Stimulated activated CD8-positive, alpha-beta memory T cell treated with anti-CD3 and anti-CD28 coated beads, Interleukin-15, amount 100 ng/mL, for 1 hour (primary cell): ENCODE data around the gene SPACDR.
"Not testable (repeated sequence)": the region's sequence is repeated elsewhere in the genome, so short reads cannot be mapped to it uniquely, and the experiment has no call there.

ENCODE experiments used
- DNase-seq: peaks from one replicate; pipeline ENCODE4 v3.0.0-alpha.2; 2020; ENCODE audit warnings: low read depth

The SPACDR gene

GRCh38 chr7:100464210-100464660, at the start of gene SPACDR:
Gene SPACDR (minus strand): TSS chr7:100464260. CDS start chr7:100464025, 235 bp downstream.
- DNase-seq, result no peak

GRCh38 chr7:100513212-100513810, 49.3 kb upstream of the SPACDR start:
- no peak for DNase-seq

- no peak for DNase-seq
These were observed 46.6 kb upstream of the SPACDR start for GRCh38 chr7:100510437-100511239.

GRCh38 chr7:100509231-100509630, 45.2 kb upstream of the SPACDR start:
- no peak for DNase-seq

GRCh38 chr7:100506356-100506923, 42.4 kb upstream of the SPACDR start:
- DNase-seq, result no peak

- no peak for DNase-seq
These were observed 41.0 kb upstream of the SPACDR start for GRCh38 chr7:100504887-100505611.

GRCh38 chr7:100504031-100504430, 40.0 kb upstream of the SPACDR start:
- not testable (repeated sequence) for DNase-seq

- DNase-seq, result not testable (repeated sequence)
These were observed 36.7 kb upstream of the SPACDR start for GRCh38 chr7:100500743-100501142.

- no peak for DNase-seq
These were observed 32.4 kb upstream of the SPACDR start for GRCh38 chr7:100496509-100496908.

- DNase-seq, result no peak
These were observed 29.6 kb upstream of the SPACDR start for GRCh38 chr7:100493476-100494264.

- DNase-seq, result no peak
These were observed 28.8 kb upstream of the SPACDR start for GRCh38 chr7:100492738-100493475.

GRCh38 chr7:100491192-100491578, 27.1 kb upstream of the SPACDR start:
- DNase-seq, result no peak

- no peak for DNase-seq
These were observed 26.6 kb upstream of the SPACDR start for GRCh38 chr7:100490483-100491191.

GRCh38 chr7:100489824-100490223, 25.8 kb upstream of the SPACDR start:
- DNase-seq, result no peak

GRCh38 chr7:100489121-100489520, 25.1 kb upstream of the SPACDR start:
- no peak for DNase-seq

- no peak for DNase-seq
These were observed 24.5 kb upstream of the SPACDR start for GRCh38 chr7:100488333-100489095.

- DNase-seq, result no peak
These were observed 22.8 kb upstream of the SPACDR start for GRCh38 chr7:100486753-100487446.

GRCh38 chr7:100486111-100486636, 22.1 kb upstream of the SPACDR start:
- no peak for DNase-seq

- DNase-seq, result no peak
These were observed 21.4 kb upstream of the SPACDR start for GRCh38 chr7:100485471-100485876.
